Fibroblast of peridontal ligament (primary cell): ENCODE data around the gene DAGLB.
"Not testable (repeated sequence)": the region's sequence is repeated elsewhere in the genome, so short reads cannot be mapped to it uniquely, and the experiment has no call there.

Experiments
- DNase-seq: peaks from one replicate; pipeline ENCODE4 v3.0.0-alpha.2; 2010; ENCODE audit errors: extremely low read depth

The DAGLB gene

GRCh38 chr7:6460990-6461584 is 13.3 kb upstream of the DAGLB start:
- DNase-seq, result no peak

- DNase-seq, result no peak
These were observed 12.5 kb upstream of the DAGLB start for GRCh38 chr7:6460303-6460702.

- not testable (repeated sequence) for DNase-seq
These were observed 10.9 kb upstream of the DAGLB start for GRCh38 chr7:6458676-6459075.

GRCh38 chr7:6453734-6454133 is 6.0 kb upstream of the DAGLB start:
- peak; percentile 62 for DNase-seq

- DNase-seq, result no peak
These were observed 3.5 kb upstream of the DAGLB start for GRCh38 chr7:6451224-6451705.

- DNase-seq, result not testable (repeated sequence)
These were observed 2.8 kb upstream of the DAGLB start for GRCh38 chr7:6450591-6450990.

GRCh38 chr7:6449884-6450283 is 2.1 kb upstream of the DAGLB start:
- DNase-seq, result not testable (repeated sequence)

GRCh38 chr7:6448943-6449543 is 1.3 kb upstream of the DAGLB start:
- no peak for DNase-seq

- DNase-seq, result peak; percentile 78
These were observed 745 bp downstream of the DAGLB start for GRCh38 chr7:6446838-6447580.

- DNase-seq, result no peak
These were observed 3.1 kb downstream of the DAGLB start for GRCh38 chr7:6444516-6445269.

GRCh38 chr7:6443372-6443941 is 4.3 kb downstream of the DAGLB start:
- DNase-seq, result peak; percentile 94

- DNase-seq, result peak; percentile 29
These were observed 5.6 kb downstream of the DAGLB start for GRCh38 chr7:6442114-6442513.

GRCh38 chr7:6440381-6440780 is 7.4 kb downstream of the DAGLB start:
- DNase-seq, result no peak

- DNase-seq, result no peak
These were observed 9.3 kb downstream of the DAGLB start for GRCh38 chr7:6438427-6438826.

GRCh38 chr7:6437251-6437650 is 10.5 kb downstream of the DAGLB start:
- DNase-seq, result peak; percentile 14

GRCh38 chr7:6436385-6436685 is 11.4 kb downstream of the DAGLB start:
- DNase-seq, result no peak

GRCh38 chr7:6435486-6436384 is 12.0 kb downstream of the DAGLB start:
- peak; percentile 84 for DNase-seq

- no peak for DNase-seq
These were observed 13.8 kb downstream of the DAGLB start for GRCh38 chr7:6433784-6434615.

GRCh38 chr7:6432781-6433180 is 15.0 kb downstream of the DAGLB start:
- DNase-seq, result no peak

GRCh38 chr7:6430974-6431373 is 16.8 kb downstream of the DAGLB start:
- no peak for DNase-seq
